HUES6 (cell line): ENCODE data around the gene XPO6.

Source experiments
- H3K27ac ChIP-seq: 2 replicates; pipeline ENCODE4 v1.7.0; 2013; ENCODE audit warnings: low read depth, mild to moderate bottlenecking, low read length, inconsistent platforms
- H3K27me3 ChIP-seq: 2 replicates; pipeline ENCODE4 v1.6.1; 2013; ENCODE audit warnings: low read length; ENCODE audit not compliant: control insufficient read depth, insufficient read depth
- H3K36me3 ChIP-seq: 2 replicates; pipeline ENCODE4 v1.6.1; 2013; ENCODE audit warnings: low read length; ENCODE audit not compliant: control insufficient read depth, insufficient read depth
- H3K4me1 ChIP-seq: 2 replicates; pipeline ENCODE4 v1.6.1; 2013; ENCODE audit warnings: low read length; ENCODE audit not compliant: control insufficient read depth, insufficient read depth
- H3K4me3 ChIP-seq: 2 replicates; pipeline ENCODE4 v1.5.1; 2013; ENCODE audit warnings: low read depth, low read length
- H3K9ac ChIP-seq: one replicate; pipeline ENCODE4 v1.6.1; 2013; ENCODE audit warnings: mild to moderate bottlenecking, low read length
- H3K9me3 ChIP-seq: 2 replicates; pipeline ENCODE4 v1.6.1; 2013; ENCODE audit warnings: low read depth, low read length; ENCODE audit not compliant: control insufficient read depth, insufficient read depth

Gene XPO6

DNA sequence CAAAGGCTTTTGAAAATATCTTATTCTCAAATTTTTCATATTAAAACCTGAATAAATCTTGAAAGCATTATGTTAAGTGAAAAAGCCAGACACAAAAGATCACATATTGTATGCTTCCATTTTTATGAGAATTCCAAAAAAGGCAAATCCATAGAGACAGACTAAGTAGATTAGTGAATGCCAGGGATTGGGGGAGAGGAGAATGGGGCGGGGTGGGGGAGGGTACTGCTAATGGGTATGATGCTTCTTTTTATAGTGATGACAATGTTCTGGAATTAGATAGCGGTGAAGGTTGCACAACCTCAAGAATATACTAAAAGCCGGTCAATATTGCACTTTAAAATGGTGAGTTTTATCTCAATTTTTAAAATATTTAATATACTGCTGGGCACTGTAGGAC is 44.0 kb downstream of the XPO6 start:
- H3K4me1 ChIP-seq, result no peaks in the 10 kb centered on the region

GRCh38 chr16:28167221-28167620 is 44.5 kb downstream of the XPO6 start:
- H3K9ac ChIP-seq, result no peak overlapping the region
- H3K36me3 ChIP-seq, result peaks cover 63% of the 10 kb centered on the region
- H3K27ac ChIP-seq, result no peak overlapping the region
- H3K4me1 ChIP-seq, result no peaks in the 10 kb centered on the region
- H3K27me3 ChIP-seq, result no peaks in the 10 kb centered on the region
- no peaks in the 10 kb centered on the region for H3K9me3 ChIP-seq
- no peak overlapping the region for H3K4me3 ChIP-seq

More for the DNA sequence above, 44.0 kb downstream of the XPO6 start:
- no peak overlapping the region for H3K27ac ChIP-seq
- H3K9ac ChIP-seq, result no peak overlapping the region
- peaks cover 64% of the 10 kb centered on the region for H3K36me3 ChIP-seq
- no peaks in the 10 kb centered on the region for H3K9me3 ChIP-seq
- no peaks in the 10 kb centered on the region for H3K27me3 ChIP-seq
- no peak overlapping the region for H3K4me3 ChIP-seq

DNA sequence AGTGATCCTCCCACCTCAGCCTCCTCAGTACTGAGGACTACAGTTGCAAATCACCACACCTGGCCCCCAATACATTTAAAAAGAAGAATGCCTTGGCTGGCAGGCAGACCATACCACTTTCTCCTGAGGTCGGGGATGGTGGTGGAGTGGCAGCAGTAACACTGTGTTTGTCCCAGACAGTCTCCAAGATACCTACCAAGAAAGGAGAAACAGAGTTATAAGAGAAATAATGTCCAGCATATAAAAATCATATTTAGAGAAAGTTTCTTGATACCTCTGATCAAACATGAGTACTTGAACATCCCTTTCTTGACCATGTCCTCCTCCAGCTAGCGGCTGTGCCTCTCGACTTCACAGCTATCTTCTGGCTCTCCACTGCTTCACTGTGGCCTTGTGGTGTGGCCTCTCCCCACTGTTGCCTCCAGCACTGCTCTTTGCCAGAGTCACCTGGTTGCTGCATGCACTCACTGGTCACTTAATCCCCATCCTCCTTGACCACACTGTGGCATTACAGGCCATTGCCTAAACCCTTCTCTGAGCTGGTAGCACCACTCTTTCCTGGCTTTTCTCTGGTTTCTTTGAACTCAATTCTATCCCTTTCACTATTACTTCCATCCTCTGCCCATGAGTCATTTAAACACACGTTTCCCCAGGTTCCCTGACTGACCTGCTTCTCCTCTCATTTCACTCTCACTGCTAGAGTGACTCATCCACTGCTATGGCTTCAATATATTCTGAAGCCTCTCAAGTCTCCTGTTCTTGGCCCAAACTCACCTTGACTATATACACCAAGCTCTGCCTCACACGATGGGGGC is 45.2 kb downstream of the XPO6 start:
- Histone ChIP-seq H3K36me3 (peaks cover 63% of the 10 kb centered on the region), H3K27me3 (no peaks in the 10 kb centered on the region), H3K9ac (no peak overlapping the region), H3K9me3 (no peaks in the 10 kb centered on the region), H3K4me1 (no peaks in the 10 kb centered on the region), H3K27ac (no peak overlapping the region), H3K4me3 (no peak overlapping the region)

DNA sequence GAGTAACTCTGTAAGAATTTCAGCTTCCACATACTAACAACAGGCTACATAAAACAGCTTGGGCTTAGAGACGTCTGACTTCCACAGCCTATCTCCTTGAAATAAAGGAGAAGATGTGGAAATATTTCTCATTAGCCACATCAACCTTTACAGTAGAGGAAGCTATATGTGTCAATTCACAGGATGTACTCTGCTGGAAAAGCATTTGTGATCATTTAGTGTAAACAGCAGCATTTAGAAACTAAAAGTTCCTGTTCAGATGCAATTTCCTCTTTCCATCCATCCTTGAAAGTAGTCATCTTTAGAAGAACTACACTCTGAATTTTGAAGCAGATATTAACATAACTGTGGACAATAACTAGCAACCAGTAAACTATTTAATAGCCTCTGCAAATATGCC is 46.2 kb downstream of the XPO6 start:
- H3K9me3 ChIP-seq, result no peaks in the 10 kb centered on the region
- no peak overlapping the region for H3K4me3 ChIP-seq
- H3K4me1 ChIP-seq, result no peaks in the 10 kb centered on the region
- H3K27ac ChIP-seq, result no peak overlapping the region
- no peak overlapping the region for H3K9ac ChIP-seq
- H3K36me3 ChIP-seq, result peaks cover 61% of the 10 kb centered on the region
- no peaks in the 10 kb centered on the region for H3K27me3 ChIP-seq

- no peaks in the 10 kb centered on the region for H3K27me3 ChIP-seq
- H3K9ac ChIP-seq, result no peak overlapping the region
- H3K36me3 ChIP-seq, result peaks cover 49% of the 10 kb centered on the region
- H3K27ac ChIP-seq, result peak overlapping the region; percentile 55; the same call in 1 of the 2 replicates
- H3K4me1 ChIP-seq, result peaks cover 4% of the 10 kb centered on the region; the same call in 1 of the 2 replicates
- H3K4me3 ChIP-seq, result no peak overlapping the region
- H3K9me3 ChIP-seq, result no peaks in the 10 kb centered on the region
Measured at GRCh38 chr16:28164140-28164539, 47.6 kb downstream of the XPO6 start.

GRCh38 chr16:28163699-28164098 is 48.1 kb downstream of the XPO6 start:
- no peaks in the 10 kb centered on the region for H3K9me3 ChIP-seq
- H3K36me3 ChIP-seq, result peaks cover 44% of the 10 kb centered on the region
- H3K4me3 ChIP-seq, result no peak overlapping the region
- H3K27ac ChIP-seq, result peak overlapping the region; percentile 0; the same call in 1 of the 2 replicates
- no peak overlapping the region for H3K9ac ChIP-seq
- peaks cover 4% of the 10 kb centered on the region; the same call in 1 of the 2 replicates for H3K4me1 ChIP-seq
- H3K27me3 ChIP-seq, result no peaks in the 10 kb centered on the region

GRCh38 chr16:28162326-28162877 is 49.4 kb downstream of the XPO6 start:
- Histone ChIP-seq H3K4me1 (peaks cover 4% of the 10 kb centered on the region; the same call in 1 of the 2 replicates), H3K27ac (no peak overlapping the region), H3K36me3 (peaks cover 41% of the 10 kb centered on the region), H3K9me3 (no peaks in the 10 kb centered on the region), H3K9ac (no peak overlapping the region), H3K4me3 (no peak overlapping the region), H3K27me3 (no peaks in the 10 kb centered on the region)

GRCh38 chr16:28161626-28162025 is 50.1 kb downstream of the XPO6 start:
- Histone ChIP-seq H3K4me3 (no peak overlapping the region), H3K27ac (no peak overlapping the region), H3K9me3 (no peaks in the 10 kb centered on the region), H3K4me1 (peaks cover 4% of the 10 kb centered on the region; the same call in 1 of the 2 replicates), H3K9ac (no peak overlapping the region), H3K27me3 (no peaks in the 10 kb centered on the region), H3K36me3 (peaks cover 35% of the 10 kb centered on the region)

DNA sequence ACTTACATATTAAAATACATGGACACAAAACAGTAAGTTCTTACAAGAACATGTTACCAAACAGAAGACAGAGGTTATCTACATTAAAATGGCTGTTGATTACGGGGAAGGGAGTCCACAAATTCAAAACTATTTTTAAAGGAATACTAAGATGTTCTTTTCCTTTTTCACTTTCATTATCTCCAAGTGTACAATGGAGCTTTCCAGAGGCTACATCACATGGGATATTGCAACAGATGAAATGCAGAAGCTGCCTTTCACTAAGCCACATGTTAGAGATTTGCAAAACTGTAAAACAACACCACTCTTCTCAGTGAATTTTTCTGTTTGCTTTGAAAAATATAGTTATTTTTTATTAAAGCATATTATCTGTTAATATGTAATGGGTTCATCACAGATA is 53.6 kb downstream of the XPO6 start:
- no peaks in the 10 kb centered on the region for H3K9me3 ChIP-seq
- H3K4me3 ChIP-seq, result no peak overlapping the region
- H3K4me1 ChIP-seq, result peaks cover 4% of the 10 kb centered on the region; the same call in 1 of the 2 replicates
- H3K27ac ChIP-seq, result no peak overlapping the region
- no peak overlapping the region for H3K9ac ChIP-seq
- peaks cover 40% of the 10 kb centered on the region for H3K36me3 ChIP-seq
- no peaks in the 10 kb centered on the region for H3K27me3 ChIP-seq

GRCh38 chr16:28156056-28156680 is 55.6 kb downstream of the XPO6 start:
- Histone ChIP-seq H3K4me3 (no peak overlapping the region), H3K9me3 (no peaks in the 10 kb centered on the region), H3K36me3 (peaks cover 57% of the 10 kb centered on the region), H3K27me3 (no peaks in the 10 kb centered on the region), H3K9ac (no peak overlapping the region), H3K27ac (no peak overlapping the region), H3K4me1 (peaks cover 4% of the 10 kb centered on the region; the same call in 1 of the 2 replicates)

DNA sequence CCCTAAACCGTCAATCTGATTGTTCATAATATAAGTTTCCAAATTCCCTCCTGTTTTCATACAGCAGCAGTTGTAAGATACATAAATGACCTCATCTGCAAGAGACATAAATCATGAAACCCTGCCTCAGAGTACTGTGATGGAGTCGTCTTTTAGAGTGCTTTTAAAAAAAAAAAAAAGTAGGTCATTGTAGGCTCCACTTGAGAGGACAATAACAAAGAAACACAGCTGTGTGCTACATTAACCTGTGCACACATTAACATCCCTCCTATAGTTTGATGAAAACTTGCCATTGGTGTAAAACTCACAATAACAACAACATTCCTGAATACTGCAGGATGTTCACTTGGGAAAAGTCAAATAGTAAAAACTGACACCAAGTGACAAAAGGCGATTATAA is 56.5 kb downstream of the XPO6 start:
- no peaks in the 10 kb centered on the region for H3K9me3 ChIP-seq
- no peak overlapping the region for H3K9ac ChIP-seq
- no peaks in the 10 kb centered on the region for H3K27me3 ChIP-seq
- H3K27ac ChIP-seq, result no peak overlapping the region
- H3K36me3 ChIP-seq, result peaks cover 66% of the 10 kb centered on the region
- no peak overlapping the region for H3K4me3 ChIP-seq
- H3K4me1 ChIP-seq, result peaks cover 4% of the 10 kb centered on the region; the same call in 1 of the 2 replicates
